Body of pancreas (tissue), 4 donors: ENCODE data around the gene NFIA. TPM values are rescaled to one million over a fixed set of nuclear protein-coding genes. Genes with fewer than 3 reads are reported as not detected.
A peak's percentile ranks its signal among the peaks of the same experiment; 100 is the strongest.

Experiments used
- ATAC-seq: fragments of 150-250 bp; one replicate; pipeline ENCODE4 v1.9.1; 2016
- DNase-seq, 4 donors: peaks; one replicate each; pipeline ENCODE4 v3.0.0-alpha.2; 2019
- H3K27ac ChIP-seq, 4 donors: fragments of 200-600 bp; sonication (generic); 1 replicate in 3 of 4; 2 replicates in 1 of 4; pipeline versions ENCODE4 v1.5.1 to v1.6.1; 2016 to 2019; ENCODE audit warnings: mild to moderate bottlenecking in 1 of 4, mixed read lengths in 1 of 4, moderate library complexity in 1 of 4
- H3K27me3 ChIP-seq, 2 donors: fragments of 200-600 bp; sonication (generic); one replicate each; pipeline ENCODE4 v1.6.0; 2016; ENCODE audit warnings: mild to moderate bottlenecking in 1 of 2
- H3K36me3 ChIP-seq, 2 donors: fragments of 200-600 bp; sonication (generic); replicated peaks in 1 of 2; 2 replicates each; pipeline ENCODE4 v1.5.1; 2016; ENCODE audit warnings: low read depth in 2 of 2; ENCODE audit not compliant: insufficient read depth in 1 of 2
- H3K4me1 ChIP-seq: fragments of 200-600 bp; sonication (generic); one replicate; pipeline ENCODE4 v1.6.0; 2016
- H3K4me3 ChIP-seq, 2 donors: fragments of 200-600 bp; sonication (generic); 1 replicate in 1 of 2; 2 replicates in 1 of 2; pipeline ENCODE4 v1.5.1; 2016 to 2019
- H3K9me3 ChIP-seq, 3 donors: fragments of 200-600 bp; sonication (generic); 1 replicate in 2 of 3; 2 replicates in 1 of 3; pipeline ENCODE4 v1.5.1; 2016
- POLR2A ChIP-seq, 3 donors: fragments of 450-650 bp; IDR thresholded peaks; one replicate each; pipeline ENCODE4 v1.6.1; 2016; ENCODE audit warnings: antibody characterized with exemption in 3 of 3, mild to moderate bottlenecking in 2 of 3
- WGBS, 2 donors: methylation state at CpG; one replicate each; pipeline ENCODE4 v1.1.5; 2017; 5-methylcytosine and 5-hydroxymethylcytosine counted together
- intact Hi-C: fragments of 100-400 bp; cut with DNase I; formaldehyde crosslinking; loops from one replicate; pipeline ENCODE4 v1.15.1; 2023
- total RNA-seq, 2 donors: library from RNA; depleted of rRNA; stranded (reverse); fragments of >200 nt; gene quantifications; one replicate each; pipeline ENCODE4 v1.1.0, GENCODE V29; 2016
- TF ChIP-seq, protein P1 (sequence below), 7 experiments: fragments of 450-650 bp in 4 of 7; fragments of 200-600 bp in 3 of 7; sonication (generic) in 3 of 7; IDR thresholded peaks; one replicate each; pipeline ENCODE4 v1.5.1; 2016 to 2019; ENCODE audit warnings: antibody characterized with exemption in 7 of 7

Gene NFIA
- total RNA-seq, 2 donors from 2014 or later = 21.5 to 32.3 TPM

- H3K27ac ChIP-seq = no peak overlapping the region
- ATAC-seq (no peak), DNase-seq (no peak)
- peaks cover 21% of the 10 kb centered on the region for H3K4me1 ChIP-seq
- intact Hi-C loops = no loop called here
- TF ChIP-seq, protein P1, sequence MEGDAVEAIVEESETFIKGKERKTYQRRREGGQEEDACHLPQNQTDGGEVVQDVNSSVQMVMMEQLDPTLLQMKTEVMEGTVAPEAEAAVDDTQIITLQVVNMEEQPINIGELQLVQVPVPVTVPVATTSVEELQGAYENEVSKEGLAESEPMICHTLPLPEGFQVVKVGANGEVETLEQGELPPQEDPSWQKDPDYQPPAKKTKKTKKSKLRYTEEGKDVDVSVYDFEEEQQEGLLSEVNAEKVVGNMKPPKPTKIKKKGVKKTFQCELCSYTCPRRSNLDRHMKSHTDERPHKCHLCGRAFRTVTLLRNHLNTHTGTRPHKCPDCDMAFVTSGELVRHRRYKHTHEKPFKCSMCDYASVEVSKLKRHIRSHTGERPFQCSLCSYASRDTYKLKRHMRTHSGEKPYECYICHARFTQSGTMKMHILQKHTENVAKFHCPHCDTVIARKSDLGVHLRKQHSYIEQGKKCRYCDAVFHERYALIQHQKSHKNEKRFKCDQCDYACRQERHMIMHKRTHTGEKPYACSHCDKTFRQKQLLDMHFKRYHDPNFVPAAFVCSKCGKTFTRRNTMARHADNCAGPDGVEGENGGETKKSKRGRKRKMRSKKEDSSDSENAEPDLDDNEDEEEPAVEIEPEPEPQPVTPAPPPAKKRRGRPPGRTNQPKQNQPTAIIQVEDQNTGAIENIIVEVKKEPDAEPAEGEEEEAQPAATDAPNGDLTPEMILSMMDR (IDR thresholded peaks at IDR 0.05) = no peak
- no peak for TF ChIP-seq POLR2A (IDR thresholded peaks at IDR 0.05)
- H3K36me3 ChIP-seq = no peaks in the 10 kb centered on the region
- H3K4me3 ChIP-seq = no peak overlapping the region
- 83 to 84% methylated on average over 2 of the region's 2 CpGs for WGBS, 2 donors
- H3K9me3 ChIP-seq = no peaks in the 10 kb centered on the region
- no peaks in the 10 kb centered on the region for H3K27me3 ChIP-seq
Measured at GRCh38 chr1:61293986-61294504, 211.7 kb downstream of the NFIA start.

- intact Hi-C loops = no loop called here
- ATAC-seq (no peak), DNase-seq (no peak)
- Histone ChIP-seq H3K4me3 (no peak overlapping the region), H3K27ac (no peak overlapping the region), H3K9me3 (no peaks in the 10 kb centered on the region), H3K27me3 (no peaks in the 10 kb centered on the region), H3K4me1 (peaks cover 29% of the 10 kb centered on the region), H3K36me3 (no peaks in the 10 kb centered on the region)
- TF ChIP-seq POLR2A (IDR thresholded peaks at IDR 0.05) = no peak
- TF ChIP-seq, protein P1 (IDR thresholded peaks at IDR 0.05) = no peak
- 89 to 98% methylated on average over 5 of the region's 5 CpGs for WGBS, 2 donors
Measured at GRCh38 chr1:61294930-61295329, 212.6 kb downstream of the NFIA start.

GRCh38 chr1:61295818-61296537 is 213.6 kb downstream of the NFIA start:
- ATAC-seq (no peak), DNase-seq (no peak)
- intact Hi-C loops = no loop called here
- no peaks in the 10 kb centered on the region for H3K9me3 ChIP-seq
- no peak overlapping the region for H3K27ac ChIP-seq
- no peaks in the 10 kb centered on the region for H3K27me3 ChIP-seq
- H3K36me3 ChIP-seq = no peaks in the 10 kb centered on the region
- WGBS, 2 donors = 39 to 40% methylated on average over 2 of the region's 2 CpGs
- no peak overlapping the region for H3K4me3 ChIP-seq
- TF ChIP-seq, protein P1 (IDR thresholded peaks at IDR 0.05) = no peak
- TF ChIP-seq POLR2A (IDR thresholded peaks at IDR 0.05) = no peak
- peaks cover 40% of the 10 kb centered on the region for H3K4me1 ChIP-seq

DNA sequence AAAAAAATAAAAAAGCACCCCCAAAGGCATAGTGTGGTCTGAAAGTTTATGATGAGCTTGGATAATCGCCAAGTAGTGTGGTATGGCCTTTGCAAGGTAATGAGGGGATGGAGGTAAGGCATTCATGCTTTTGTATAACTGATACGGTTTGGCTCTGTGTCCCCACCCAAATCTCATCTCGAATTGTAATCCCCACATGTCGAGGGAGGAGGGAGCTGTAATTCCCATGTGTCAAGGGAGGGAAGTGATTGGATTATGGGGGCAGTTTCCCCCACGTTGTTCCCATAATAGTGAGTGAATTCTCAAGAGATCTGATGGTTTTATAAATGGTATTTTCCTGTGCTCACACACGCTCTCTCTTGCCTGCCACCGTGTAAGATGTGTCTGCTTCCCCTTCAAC is 215.5 kb downstream of the NFIA start:
- 88 to 91% methylated on average over 7 of the region's 7 CpGs for WGBS, 2 donors
- no peak overlapping the region for H3K4me3 ChIP-seq
- H3K9me3 ChIP-seq = no peaks in the 10 kb centered on the region
- H3K27ac ChIP-seq = no peak overlapping the region
- H3K36me3 ChIP-seq = no peaks in the 10 kb centered on the region
- H3K4me1 ChIP-seq = peaks cover 54% of the 10 kb centered on the region
- H3K27me3 ChIP-seq = no peaks in the 10 kb centered on the region
- ATAC-seq (no peak), DNase-seq (no peak)
- no peak for TF ChIP-seq POLR2A (IDR thresholded peaks at IDR 0.05)
- TF ChIP-seq, protein P1 (IDR thresholded peaks at IDR 0.05) = no peak
- intact Hi-C loops = no loop called here

DNA sequence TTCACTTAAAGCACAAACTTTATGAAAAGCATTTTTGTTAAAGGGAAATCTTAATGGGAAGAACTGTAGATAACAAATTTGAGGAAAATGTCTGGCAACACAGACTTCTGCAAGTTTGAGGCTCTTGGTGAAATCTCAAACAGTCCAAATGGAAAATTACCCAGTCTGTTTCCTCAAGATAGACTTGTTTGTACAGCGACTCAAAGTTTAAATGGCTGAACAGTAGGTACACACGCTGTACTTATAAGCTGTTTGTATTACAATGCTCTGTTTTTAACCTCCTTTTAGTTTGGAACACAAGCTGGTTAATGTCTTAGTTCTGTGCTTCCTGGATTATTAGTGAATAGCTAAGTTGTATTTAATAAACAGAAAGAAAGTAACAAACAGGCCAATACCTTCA is 217.1 kb downstream of the NFIA start:
- WGBS, 2 donors = 3 to 4% methylated on average over 2 of the region's 2 CpGs
- Histone ChIP-seq H3K27ac (peak overlapping the region; percentile 58 to 80 (median 66)), H3K4me1 (peaks cover 54% of the 10 kb centered on the region), H3K9me3 (no peaks in the 10 kb centered on the region), H3K4me3 (no peak overlapping the region), H3K27me3 (no peaks in the 10 kb centered on the region), H3K36me3 (no peaks in the 10 kb centered on the region)
- TF ChIP-seq, protein P1 (IDR thresholded peaks at IDR 0.05) = no peak
- peak in 1 of 3 donors; percentile 9 for TF ChIP-seq POLR2A (IDR thresholded peaks at IDR 0.05)
- DNase-seq (peak in 1 of 4 donors; percentile 12), ATAC-seq (peak; percentile 80)
- intact Hi-C loops = no loop called here
